HFF-Myc (cell line): ENCODE results near the gene NAV2.

Experiments
- DNase-seq: peaks from one replicate; pipeline ENCODE4 v3.0.0-alpha.2; 2011; ENCODE audit warnings: low read depth; ENCODE audit errors: extremely low read depth
- H3K4me3 ChIP-seq: replicated peaks from 2 replicates; pipeline ENCODE4 v1.5.1; 2011; ENCODE audit warnings: low read depth, mild to moderate bottlenecking, control low read depth, low read length
- TF ChIP-seq, protein P1 (sequence below): IDR thresholded peaks from 2 replicates; pipeline ENCODE4 v1.5.1; 2012; ENCODE audit warnings: mild to moderate bottlenecking, low read depth, low read length, control low read depth; ENCODE audit errors: missing control alignments

Gene NAV2

DNA sequence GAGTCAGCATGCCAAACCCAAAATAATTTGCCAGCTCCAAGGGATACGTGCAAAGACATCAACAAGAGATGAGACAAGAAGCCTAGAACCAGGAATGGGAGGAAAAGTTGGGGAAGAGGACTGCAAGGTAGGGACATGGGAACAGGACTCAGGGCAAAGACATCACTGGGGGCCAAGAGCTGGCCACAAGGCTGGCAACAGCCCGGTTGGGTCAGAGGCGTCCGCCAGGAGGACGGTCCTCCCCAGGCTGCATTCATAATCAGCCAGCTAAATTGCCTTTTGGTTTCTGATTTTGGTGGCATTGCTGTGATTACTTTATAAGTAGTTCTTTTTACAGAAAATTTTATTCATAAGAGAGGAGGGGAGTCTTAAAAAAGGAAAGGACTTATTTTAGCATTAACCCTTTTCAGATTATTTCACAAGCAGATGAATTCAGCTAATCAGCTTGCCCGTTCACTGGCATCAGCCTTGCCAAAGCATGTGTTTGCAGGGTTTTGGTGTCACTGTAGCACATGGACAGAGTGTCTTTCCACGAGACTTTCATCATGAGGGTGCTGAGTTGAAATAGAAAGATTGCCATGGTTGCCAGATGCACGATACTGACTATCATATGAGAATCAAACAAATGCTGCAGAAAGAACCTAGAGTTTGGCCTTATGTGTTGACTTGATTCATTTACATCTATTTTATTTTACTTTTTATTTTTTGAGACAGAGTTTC is 23.2 kb upstream of the NAV2 start:
- TF ChIP-seq, protein P1, sequence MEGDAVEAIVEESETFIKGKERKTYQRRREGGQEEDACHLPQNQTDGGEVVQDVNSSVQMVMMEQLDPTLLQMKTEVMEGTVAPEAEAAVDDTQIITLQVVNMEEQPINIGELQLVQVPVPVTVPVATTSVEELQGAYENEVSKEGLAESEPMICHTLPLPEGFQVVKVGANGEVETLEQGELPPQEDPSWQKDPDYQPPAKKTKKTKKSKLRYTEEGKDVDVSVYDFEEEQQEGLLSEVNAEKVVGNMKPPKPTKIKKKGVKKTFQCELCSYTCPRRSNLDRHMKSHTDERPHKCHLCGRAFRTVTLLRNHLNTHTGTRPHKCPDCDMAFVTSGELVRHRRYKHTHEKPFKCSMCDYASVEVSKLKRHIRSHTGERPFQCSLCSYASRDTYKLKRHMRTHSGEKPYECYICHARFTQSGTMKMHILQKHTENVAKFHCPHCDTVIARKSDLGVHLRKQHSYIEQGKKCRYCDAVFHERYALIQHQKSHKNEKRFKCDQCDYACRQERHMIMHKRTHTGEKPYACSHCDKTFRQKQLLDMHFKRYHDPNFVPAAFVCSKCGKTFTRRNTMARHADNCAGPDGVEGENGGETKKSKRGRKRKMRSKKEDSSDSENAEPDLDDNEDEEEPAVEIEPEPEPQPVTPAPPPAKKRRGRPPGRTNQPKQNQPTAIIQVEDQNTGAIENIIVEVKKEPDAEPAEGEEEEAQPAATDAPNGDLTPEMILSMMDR, result no peak
- no peak for DNase-seq
- H3K4me3 ChIP-seq, result no peak overlapping the region

DNA sequence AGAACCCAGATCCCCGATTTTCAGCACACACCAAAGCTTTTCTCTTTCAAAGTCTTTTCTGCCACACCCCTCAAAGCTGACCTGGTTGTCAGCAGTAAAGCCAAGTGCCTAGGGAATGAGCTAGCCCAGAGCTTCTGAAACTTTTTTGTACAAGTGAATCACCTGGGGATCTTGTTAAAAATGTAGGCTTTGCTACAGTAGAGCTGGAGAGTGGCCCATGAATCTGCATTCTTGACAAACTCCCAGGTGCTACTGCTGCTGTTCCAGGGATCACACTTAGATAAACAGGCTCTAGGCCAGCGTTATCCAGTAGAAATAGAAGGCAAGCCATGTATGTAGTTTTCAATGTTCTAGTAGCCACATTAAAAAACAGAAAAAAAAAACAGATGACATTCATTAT is 21.8 kb upstream of the NAV2 start:
- TF ChIP-seq, protein P1, result no peak
- no peak for DNase-seq
- H3K4me3 ChIP-seq, result no peak overlapping the region

DNA sequence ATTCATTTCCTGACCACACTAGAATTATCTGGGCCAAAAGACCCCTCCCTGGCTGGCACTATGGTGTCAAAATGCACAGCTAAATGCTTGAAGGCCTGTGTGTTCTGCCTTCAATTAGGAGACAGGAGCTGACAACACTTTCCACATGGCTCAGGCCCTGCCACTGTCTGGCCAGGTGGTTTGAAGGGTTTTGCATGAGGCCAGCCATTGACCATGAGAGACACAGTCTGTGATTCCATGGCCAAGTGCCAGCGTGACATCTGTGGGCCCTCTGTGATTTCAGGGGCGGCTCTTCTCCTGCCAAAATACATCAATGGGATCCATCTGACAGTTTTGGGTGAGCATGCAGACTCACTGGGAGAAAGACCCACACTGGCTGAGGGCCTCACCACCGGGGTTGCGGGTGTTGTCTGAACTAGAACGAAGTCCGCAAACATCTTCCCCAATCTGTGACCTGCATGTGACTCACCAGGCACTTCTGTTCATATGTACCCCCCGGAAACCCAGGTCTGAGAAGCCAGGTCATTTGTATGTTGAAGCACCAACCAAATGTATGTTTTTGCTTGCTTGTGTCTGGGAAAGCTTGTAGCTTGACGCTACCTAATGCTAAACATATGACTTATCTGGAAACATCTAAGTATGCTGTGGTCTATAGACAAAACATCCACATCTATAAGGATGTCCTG is 20.7 kb upstream of the NAV2 start:
- TF ChIP-seq, protein P1, result no peak
- DNase-seq, result no peak
- no peak overlapping the region for H3K4me3 ChIP-seq

DNA sequence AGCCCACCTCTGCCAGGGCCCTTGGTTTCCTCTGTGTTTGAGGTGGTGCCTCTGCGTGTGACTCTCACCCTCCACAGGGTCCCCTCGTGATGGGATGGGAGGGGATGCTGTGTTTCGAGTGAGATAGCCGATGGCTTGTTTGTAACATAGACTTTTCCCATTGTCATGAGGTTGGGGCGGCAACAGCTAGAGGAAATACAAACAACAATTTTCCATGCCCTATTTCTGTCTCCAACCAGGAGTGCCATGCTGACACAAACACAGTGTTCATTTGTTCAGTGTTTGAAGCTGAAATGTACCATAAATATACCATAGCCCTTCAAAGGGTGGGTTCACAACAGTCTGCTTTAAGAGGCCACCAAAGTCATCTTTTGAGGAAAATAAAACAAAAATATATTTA is 19.5 kb upstream of the NAV2 start:
- TF ChIP-seq, protein P1, result no peak
- no peak overlapping the region for H3K4me3 ChIP-seq
- no peak for DNase-seq

DNA sequence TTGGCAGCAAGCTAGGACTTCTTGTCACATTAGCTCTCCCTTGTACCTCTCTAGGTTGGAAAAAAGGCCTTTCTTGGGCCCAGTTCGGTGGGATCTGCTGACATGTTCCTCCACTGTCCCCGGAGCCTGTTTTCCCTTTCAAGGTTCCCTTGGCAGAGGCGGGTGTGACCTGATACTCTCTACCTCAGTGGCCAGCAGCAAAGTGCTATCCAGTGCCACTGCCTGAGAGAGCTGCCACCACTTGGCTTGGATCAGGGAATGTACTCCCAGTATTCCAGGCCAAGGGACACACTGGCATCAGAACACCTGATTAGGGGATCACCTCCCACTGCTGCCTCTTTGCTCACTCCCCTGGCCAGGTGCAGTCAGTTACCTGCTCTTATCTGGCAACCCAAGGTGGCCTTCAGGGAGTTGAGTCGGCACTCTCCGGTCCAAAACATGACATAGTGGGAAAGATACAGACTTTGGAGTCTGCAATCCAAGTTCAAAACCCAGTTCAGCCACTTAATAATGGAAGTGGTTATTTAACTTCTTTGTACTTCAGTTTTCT is 17.8 kb upstream of the NAV2 start:
- TF ChIP-seq, protein P1, result no peak
- DNase-seq, result no peak
- H3K4me3 ChIP-seq, result no peak overlapping the region

DNA sequence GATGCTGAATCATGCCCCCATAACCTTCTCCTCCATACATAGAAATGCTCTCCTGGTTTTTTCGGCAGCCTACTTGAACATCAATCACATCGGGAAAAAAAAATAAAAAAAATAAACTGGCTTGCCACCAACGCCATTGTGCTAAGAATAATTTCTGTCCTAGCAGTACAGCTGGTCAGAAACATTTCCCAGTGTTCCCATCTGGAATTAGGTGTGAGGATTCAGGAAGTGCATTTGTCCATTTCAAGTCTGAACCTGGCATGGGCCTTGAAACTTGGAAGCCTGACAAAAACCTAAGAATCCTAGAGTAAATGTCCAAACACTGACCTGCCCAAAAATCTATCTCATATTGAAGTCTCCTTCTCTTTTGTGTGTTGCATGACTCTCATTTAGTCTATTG is 16.6 kb upstream of the NAV2 start:
- TF ChIP-seq, protein P1, result no peak
- no peak for DNase-seq

More for the DNA sequence above, 16.6 kb upstream of the NAV2 start:
- H3K4me3 ChIP-seq, result no peak overlapping the region
